Astrocyte (in vitro differentiated cells and primary cell): ENCODE measurements around the gene CDCA5. TPM values are rescaled to one million over a fixed set of nuclear protein-coding genes. Genes with fewer than 3 reads are reported as not detected.

Experiments used
- DNase-seq: peaks from one replicate; pipeline ENCODE4 v3.0.0-alpha.2; 2010; ENCODE audit warnings: low read depth
- FAIRE-seq: peaks from 2 replicates; lab custom pipeline; 2011; peaks lifted over from hg19 to GRCh38; lab: Jason Lieb, UNC
- H2AFZ ChIP-seq: 2 replicates; pipeline ENCODE4 v1.6.0; 2012; ENCODE audit warnings: low read depth, low read length, inconsistent platforms
- H3K27ac ChIP-seq: 2 replicates; pipeline ENCODE4 v1.5.1; 2011; ENCODE audit warnings: low read depth, low read length, inconsistent platforms
- H3K27me3 ChIP-seq: 2 replicates; pipeline ENCODE4 v1.6.0; 2011; ENCODE audit warnings: low read length, inconsistent platforms; ENCODE audit not compliant: insufficient read depth
- H3K36me3 ChIP-seq: 2 replicates; pipeline ENCODE4 v1.5.1; 2011; ENCODE audit warnings: low read length, inconsistent platforms; ENCODE audit not compliant: insufficient read depth
- H3K4me1 ChIP-seq: 2 replicates; pipeline ENCODE4 v1.5.1; 2011; ENCODE audit warnings: low read length, inconsistent platforms; ENCODE audit not compliant: insufficient read depth
- H3K4me2 ChIP-seq: 2 replicates; pipeline ENCODE4 v1.6.0; 2012; ENCODE audit warnings: low read length, inconsistent platforms
- H3K4me3 ChIP-seq: 2 replicates; pipeline ENCODE4 v1.5.1; 2011; ENCODE audit warnings: low read depth, mild to moderate bottlenecking, low read length, inconsistent platforms; ENCODE audit not compliant: insufficient read depth
- H3K79me2 ChIP-seq: 2 replicates; pipeline ENCODE4 v1.6.0; 2012; ENCODE audit warnings: mild to moderate bottlenecking, low read length, inconsistent platforms; ENCODE audit not compliant: insufficient read depth
- H3K9ac ChIP-seq: 2 replicates; pipeline ENCODE4 v1.6.0; 2012; ENCODE audit warnings: mild to moderate bottlenecking, low read length, inconsistent platforms
- H3K9me3 ChIP-seq: 2 replicates; pipeline ENCODE4 v1.5.1; 2012; ENCODE audit warnings: low read depth, mild to moderate bottlenecking, low read length, inconsistent platforms; ENCODE audit not compliant: insufficient read depth
- H4K20me1 ChIP-seq: 2 replicates; pipeline ENCODE4 v1.6.0; 2012; ENCODE audit warnings: low read length, inconsistent platforms; ENCODE audit not compliant: insufficient read depth
- H3K27ac Mint-ChIP-seq: one replicate; pipeline ENCODE4 v1.8.0; 2021; ENCODE audit warnings: mild to moderate bottlenecking, mixed read lengths; ENCODE audit not compliant: unreplicated experiment
- H3K27me3 Mint-ChIP-seq: one replicate; pipeline ENCODE4 v1.8.0; 2021; ENCODE audit warnings: low read depth, mixed read lengths; ENCODE audit not compliant: unreplicated experiment
- H3K36me3 Mint-ChIP-seq: one replicate; pipeline ENCODE4 v1.8.0; 2021; ENCODE audit warnings: low read depth, mixed read lengths; ENCODE audit not compliant: unreplicated experiment
- H3K4me1 Mint-ChIP-seq: one replicate; pipeline ENCODE4 v1.8.0; 2021; ENCODE audit warnings: low read depth, mixed read lengths; ENCODE audit not compliant: unreplicated experiment
- H3K4me3 Mint-ChIP-seq: one replicate; pipeline ENCODE4 v1.8.0; 2021; ENCODE audit warnings: mild to moderate bottlenecking, moderate library complexity, mixed read lengths; ENCODE audit not compliant: unreplicated experiment
- H3K9me3 Mint-ChIP-seq: one replicate; pipeline ENCODE4 v1.8.0; 2021; ENCODE audit warnings: mild to moderate bottlenecking, mixed read lengths; ENCODE audit not compliant: unreplicated experiment
- EZH2 ChIP-seq: IDR thresholded peaks from 2 replicates; pipeline ENCODE4 v1.6.1; 2012; ENCODE audit warnings: mild to moderate bottlenecking, low read length, inconsistent platforms; ENCODE audit not compliant: insufficient read depth
- total RNA-seq: library from RNA; stranded (reverse); gene quantifications from 2 replicates; pipeline ENCODE4 v1.2.1, GENCODE V29; 2021
- TF ChIP-seq, protein P1 (sequence below): IDR thresholded peaks from 2 replicates; pipeline ENCODE4 v1.5.1; 2011; ENCODE audit warnings: low read depth, mild to moderate bottlenecking, inconsistent platforms, low read length, moderate library complexity; ENCODE audit not compliant: insufficient read depth

CDCA5 gene
- total RNA-seq, 1 donor from 2014 or later: 6.3 TPM

- DNase-seq (no peak), FAIRE-seq (no peak)
- TF ChIP-seq, protein P1, sequence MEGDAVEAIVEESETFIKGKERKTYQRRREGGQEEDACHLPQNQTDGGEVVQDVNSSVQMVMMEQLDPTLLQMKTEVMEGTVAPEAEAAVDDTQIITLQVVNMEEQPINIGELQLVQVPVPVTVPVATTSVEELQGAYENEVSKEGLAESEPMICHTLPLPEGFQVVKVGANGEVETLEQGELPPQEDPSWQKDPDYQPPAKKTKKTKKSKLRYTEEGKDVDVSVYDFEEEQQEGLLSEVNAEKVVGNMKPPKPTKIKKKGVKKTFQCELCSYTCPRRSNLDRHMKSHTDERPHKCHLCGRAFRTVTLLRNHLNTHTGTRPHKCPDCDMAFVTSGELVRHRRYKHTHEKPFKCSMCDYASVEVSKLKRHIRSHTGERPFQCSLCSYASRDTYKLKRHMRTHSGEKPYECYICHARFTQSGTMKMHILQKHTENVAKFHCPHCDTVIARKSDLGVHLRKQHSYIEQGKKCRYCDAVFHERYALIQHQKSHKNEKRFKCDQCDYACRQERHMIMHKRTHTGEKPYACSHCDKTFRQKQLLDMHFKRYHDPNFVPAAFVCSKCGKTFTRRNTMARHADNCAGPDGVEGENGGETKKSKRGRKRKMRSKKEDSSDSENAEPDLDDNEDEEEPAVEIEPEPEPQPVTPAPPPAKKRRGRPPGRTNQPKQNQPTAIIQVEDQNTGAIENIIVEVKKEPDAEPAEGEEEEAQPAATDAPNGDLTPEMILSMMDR: no peak
- TF ChIP-seq EZH2: no peak
- Histone ChIP-seq H3K4me2 (no peak overlapping the region), H3K4me3 (no peak overlapping the region), H4K20me1 (peaks cover 49% of the 10 kb centered on the region), H3K36me3 (no peaks in the 10 kb centered on the region), H2AFZ (no peak overlapping the region), H3K4me1 (peaks cover 20% of the 10 kb centered on the region), H3K9me3 (no peaks in the 10 kb centered on the region), H3K27me3 (no peaks in the 10 kb centered on the region), H3K27ac (no peak overlapping the region), H3K79me2 (peaks cover 23% of the 10 kb centered on the region), H3K9ac (no peak overlapping the region)
- Mint-ChIP-seq H3K27me3 (no peaks in the 10 kb centered on the region), H3K4me3 (no peak overlapping the region), H3K9me3 (no peaks in the 10 kb centered on the region), H3K27ac (no peak overlapping the region), H3K36me3 (peaks cover 5% of the 10 kb centered on the region), H3K4me1 (peaks cover 8% of the 10 kb centered on the region)
These were observed 24.1 kb upstream of the CDCA5 start for GRCh38 chr11:65107751-65108468.

DNA sequence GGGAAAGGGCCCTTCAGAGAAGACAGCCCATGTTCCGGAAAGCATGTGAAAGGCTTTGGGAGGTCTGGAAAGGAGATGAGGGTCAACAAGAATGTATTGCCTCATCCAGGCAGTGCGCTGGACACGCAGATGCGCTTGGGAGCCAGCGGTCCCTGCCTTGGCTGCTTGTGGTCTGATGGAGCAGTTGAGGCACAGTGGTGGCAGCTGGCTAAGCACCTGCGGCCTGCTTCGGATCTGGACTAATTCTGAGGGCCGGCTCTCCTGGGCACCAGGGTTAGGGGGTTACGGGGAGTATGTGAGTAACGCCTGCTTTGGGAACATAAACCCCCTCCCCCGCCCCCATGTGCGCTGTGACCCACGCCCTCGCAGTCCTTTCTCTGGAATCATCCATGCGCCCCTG lies 23.2 kb upstream of the CDCA5 start:
- H3K36me3 ChIP-seq: no peaks in the 10 kb centered on the region
- no peak for DNase-seq
- H3K4me2 ChIP-seq: no peak overlapping the region
- H3K9me3 Mint-ChIP-seq: no peaks in the 10 kb centered on the region
- peaks cover 57% of the 10 kb centered on the region for H4K20me1 ChIP-seq
- H3K36me3 Mint-ChIP-seq: peaks cover 5% of the 10 kb centered on the region
- H3K4me3 Mint-ChIP-seq: no peak overlapping the region
- no peak overlapping the region for H3K4me3 ChIP-seq
- no peak overlapping the region for H3K27ac ChIP-seq
- H3K79me2 ChIP-seq: peaks cover 23% of the 10 kb centered on the region
- no peaks in the 10 kb centered on the region for H3K9me3 ChIP-seq
- no peak overlapping the region for H3K9ac ChIP-seq
- no peaks in the 10 kb centered on the region for H3K27me3 ChIP-seq
- H3K27ac Mint-ChIP-seq: no peak overlapping the region
- H3K4me1 ChIP-seq: peaks cover 20% of the 10 kb centered on the region
- peaks cover 13% of the 10 kb centered on the region for H3K4me1 Mint-ChIP-seq
- no peak overlapping the region for H2AFZ ChIP-seq
- H3K27me3 Mint-ChIP-seq: no peaks in the 10 kb centered on the region
- FAIRE-seq: no peak
- no peak for TF ChIP-seq EZH2
- TF ChIP-seq, protein P1: no peak

DNA sequence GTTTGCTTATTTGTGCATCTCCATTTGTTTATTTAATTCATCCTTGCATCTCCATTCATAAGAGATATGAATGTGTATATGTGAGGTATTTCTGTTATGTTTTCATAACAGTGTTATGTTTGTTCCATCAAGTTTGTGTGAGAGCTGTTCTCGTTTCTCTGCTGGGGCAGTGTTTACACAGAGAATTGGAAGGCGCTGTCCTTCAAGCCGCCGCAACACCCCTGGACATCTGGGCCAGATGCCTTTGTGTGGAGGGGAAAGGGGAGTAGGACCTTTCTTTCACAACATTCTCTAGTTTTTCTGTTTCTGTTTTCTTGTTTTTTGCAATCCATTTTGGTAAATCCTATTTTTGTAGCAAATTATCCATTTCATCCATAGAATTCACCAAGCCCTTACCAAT lies 20.8 kb upstream of the CDCA5 start:
- Histone ChIP-seq H3K4me2 (no peak overlapping the region), H3K27me3 (no peaks in the 10 kb centered on the region), H3K9ac (no peak overlapping the region), H3K4me1 (peaks cover 15% of the 10 kb centered on the region), H3K9me3 (no peaks in the 10 kb centered on the region), H4K20me1 (peaks cover 48% of the 10 kb centered on the region), H3K79me2 (peaks cover 27% of the 10 kb centered on the region), H2AFZ (no peak overlapping the region), H3K27ac (no peak overlapping the region), H3K4me3 (no peak overlapping the region), H3K36me3 (no peaks in the 10 kb centered on the region)
- H3K4me3 Mint-ChIP-seq: peak overlapping the region; percentile 2
- H3K9me3 Mint-ChIP-seq: no peaks in the 10 kb centered on the region
- no peak for TF ChIP-seq EZH2
- TF ChIP-seq, protein P1: no peak
- H3K36me3 Mint-ChIP-seq: peaks cover 5% of the 10 kb centered on the region
- H3K4me1 Mint-ChIP-seq: peaks cover 13% of the 10 kb centered on the region
- H3K27ac Mint-ChIP-seq: no peak overlapping the region
- H3K27me3 Mint-ChIP-seq: no peaks in the 10 kb centered on the region
- no peak for FAIRE-seq
- no peak for DNase-seq
